Renal cortex interstitium (tissue), 11 donors: ENCODE results near the gene MANSC1. TPM values are rescaled to one million over a fixed set of nuclear protein-coding genes. Genes with fewer than 3 reads are reported as not detected.
"Not testable (repeated sequence)": the region's sequence is repeated elsewhere in the genome, so short reads cannot be mapped to it uniquely, and the experiment has no call there.

ENCODE experiments used
- DNase-seq, 11 donors: peaks; one replicate each; pipeline ENCODE4 v3.0.0-alpha.2; 2013; ENCODE audit warnings: low read depth in 9 of 11, low spot score in 4 of 11; ENCODE audit errors: extremely low read depth in 1 of 11
- polyA plus RNA-seq, 3 donors: library from polyadenylated mRNA; unstranded; fragments of 120-200 nt; gene quantifications; one replicate each; pipeline ENCODE4 v1.2.1, GENCODE V29; 2013; ENCODE audit not compliant: insufficient read length in 3 of 3

MANSC1 gene
- polyA plus RNA-seq, 3 donors, result 25.2 to 30.1 (median 27.6) TPM

- DNase-seq, result no peak
These were observed 11.4 kb downstream of the MANSC1 start for GRCh38 chr12:12338527-12339168.

GRCh38 chr12:12336511-12336910, 13.5 kb downstream of the MANSC1 start:
- DNase-seq, result no peak

- DNase-seq, result no peak
These were observed 14.0 kb downstream of the MANSC1 start for GRCh38 chr12:12336049-12336411.

GRCh38 chr12:12334367-12335040, 15.5 kb downstream of the MANSC1 start:
- DNase-seq, result no peak

GRCh38 chr12:12333407-12334366, 16.4 kb downstream of the MANSC1 start:
- peak in 1 of 11 donors; percentile 61 for DNase-seq

- peak in 1 of 11 donors; percentile 70 for DNase-seq
These were observed 18.1 kb downstream of the MANSC1 start for GRCh38 chr12:12331896-12332295.

- no peak for DNase-seq
These were observed 18.7 kb downstream of the MANSC1 start for GRCh38 chr12:12331244-12331771.

- DNase-seq, result peak in 3 of 11 donors; percentile 48 to 73 (median 53)
These were observed 22.2 kb downstream of the MANSC1 start for GRCh38 chr12:12327802-12328201.

GRCh38 chr12:12326262-12326661, 23.8 kb downstream of the MANSC1 start:
- DNase-seq, result no peak

- DNase-seq, result no peak
These were observed 26.5 kb downstream of the MANSC1 start for GRCh38 chr12:12323591-12323990.

GRCh38 chr12:12323118-12323517, 26.9 kb downstream of the MANSC1 start:
- DNase-seq, result no peak

- peak in 4 of 11 donors; percentile 21 to 54 (median 49) for DNase-seq
These were observed 30.4 kb downstream of the MANSC1 start for GRCh38 chr12:12319451-12320183.

GRCh38 chr12:12315838-12316237, 34.2 kb downstream of the MANSC1 start:
- DNase-seq, result no peak

- not testable (repeated sequence) for DNase-seq
These were observed 39.3 kb downstream of the MANSC1 start for GRCh38 chr12:12310695-12311094.

- DNase-seq, result no peak
These were observed 44.3 kb downstream of the MANSC1 start for GRCh38 chr12:12305568-12306300.

GRCh38 chr12:12302976-12303375, 47.1 kb downstream of the MANSC1 start:
- no peak for DNase-seq

- DNase-seq, result no peak
These were observed 48.9 kb downstream of the MANSC1 start for GRCh38 chr12:12301122-12301521.

- DNase-seq, result no peak
These were observed 52.7 kb downstream of the MANSC1 start for GRCh38 chr12:12297201-12297830.
